GM12878 (cell line): ENCODE data around the gene FADS1. TPM values are rescaled to one million over a fixed set of nuclear protein-coding genes. Genes with fewer than 3 reads are reported as not detected.

Experiments used
- ATAC-seq: fragments of 200-7000 bp; cut with Tn5 transposase; 3 replicates; pipeline ENCODE4 v1.9.1; 2020; ENCODE audit warnings: mild to moderate bottlenecking, moderate library complexity
- BruUV-seq: library from RNA; stranded (reverse); fragments of 400-500 nt; replicated peaks from 2 replicates; lab custom pipeline; 2021; lab: Mats Ljungman, UMichigan
- CTCF ChIA-PET: fragments of 300-600 bp; sonication (Branson Sonifier 250); formaldehyde crosslinking; extraction: SDS; loops from one replicate; lab custom pipeline; 2021; ENCODE audit warnings: inconsistent platforms; lab: Yijun Ruan, JAX
- POLR2A ChIA-PET: fragments of 350-600 bp; formaldehyde crosslinking; extraction: SDS; loops from one replicate; lab custom pipeline; 2021; ENCODE audit warnings: inconsistent platforms; lab: Charles Lee
- RAD21 ChIA-PET: fragments of 300-600 bp; sonication (Branson Sonifier 250); formaldehyde crosslinking; loops from one replicate; lab custom pipeline; 2023; ENCODE audit warnings: antibody characterized with exemption; ENCODE audit not compliant: unreplicated experiment; lab: Charles Lee
- SMC1A ChIA-PET: fragments of 300-600 bp; sonication (Branson Sonifier 250); formaldehyde crosslinking; loops from one replicate; lab custom pipeline; 2023; ENCODE audit not compliant: unreplicated experiment, uncharacterized antibody; lab: Charles Lee
- DNase-seq: peaks from one replicate; pipeline ENCODE4 v3.0.0-alpha.2; 2011; ENCODE audit warnings: low read depth, low spot score
- FAIRE-seq: peaks from 3 replicates; lab custom pipeline; 2011; peaks lifted over from hg19 to GRCh38; lab: Jason Lieb, UNC
- H2AFZ ChIP-seq: 2 replicates; pipeline ENCODE4 v1.6.0; 2011; ENCODE audit warnings: low read depth, low read length, control low read depth; ENCODE audit not compliant: control insufficient read depth
- H3K27ac ChIP-seq: 2 replicates; pipeline ENCODE4 v1.5.1; 2011; ENCODE audit warnings: control low read depth; ENCODE audit not compliant: control insufficient read depth, insufficient read depth
- H3K27me3 ChIP-seq, 2 experiments: replicated peaks in 1 of 2; 2 replicates each; pipeline versions ENCODE4 v1.6.0 to v1.6.1; 2011; ENCODE audit warnings: low read length in 1 of 2; ENCODE audit not compliant: control insufficient read depth in 2 of 2, insufficient read depth in 2 of 2
- H3K36me3 ChIP-seq, 2 experiments: 2 replicates each; pipeline ENCODE4 v1.5.1; 2011; ENCODE audit warnings: low read length in 1 of 2; ENCODE audit not compliant: control insufficient read depth in 2 of 2, insufficient read depth in 2 of 2
- H3K4me1 ChIP-seq: 2 replicates; pipeline ENCODE4 v1.6.1; 2011; ENCODE audit warnings: mild to moderate bottlenecking, low read length, moderate library complexity, mixed read lengths; ENCODE audit not compliant: control insufficient read depth, insufficient read depth
- H3K4me2 ChIP-seq: 2 replicates; pipeline ENCODE4 v1.6.0; 2011; ENCODE audit warnings: control low read depth; ENCODE audit not compliant: control insufficient read depth, insufficient read depth
- H3K4me3 ChIP-seq: fragments of 200-600 bp; sonication (generic); 2 replicates; pipeline ENCODE4 v1.5.1; 2016
- H3K79me2 ChIP-seq: 2 replicates; pipeline ENCODE4 v1.6.0; 2011; ENCODE audit warnings: low read length; ENCODE audit not compliant: control insufficient read depth, insufficient read depth
- H3K9ac ChIP-seq: 2 replicates; pipeline ENCODE4 v1.8.0; 2011; ENCODE audit warnings: low read length, control low read depth, mixed read lengths; ENCODE audit not compliant: control insufficient read depth, insufficient read depth
- H3K9me3 ChIP-seq: replicated peaks from 3 replicates; pipeline ENCODE4 v1.5.1; 2011; ENCODE audit warnings: mild to moderate bottlenecking, low read length; ENCODE audit not compliant: control insufficient read depth, insufficient read depth
- H4K20me1 ChIP-seq: 2 replicates; pipeline ENCODE4 v1.6.0; 2011; ENCODE audit not compliant: control insufficient read depth, insufficient read depth
- BCLAF1 ChIP-seq: fragments of 450-650 bp; IDR thresholded peaks from 2 replicates; pipeline ENCODE4 v1.6.1; 2017; ENCODE audit warnings: antibody characterized with exemption, mild to moderate bottlenecking, moderate library complexity
- FOS ChIP-seq: IDR thresholded peaks from 3 replicates; pipeline ENCODE4 v1.6.1; 2011; ENCODE audit warnings: borderline replicate concordance; ENCODE audit not compliant: insufficient read length; ENCODE audit errors: extremely low read depth
- FOXK2 ChIP-seq: fragments of 450-650 bp; IDR thresholded peaks from 2 replicates; pipeline ENCODE4 v1.6.1; 2017; ENCODE audit warnings: mild to moderate bottlenecking, moderate library complexity
- FOXM1 ChIP-seq: IDR thresholded peaks from 2 replicates; pipeline ENCODE4 v1.6.1; 2012; ENCODE audit warnings: low read depth, mild to moderate bottlenecking, inconsistent platforms, low read length, moderate library complexity
- KDM1A ChIP-seq: fragments of 200-600 bp; sonication (generic); IDR thresholded peaks from 2 replicates; pipeline ENCODE4 v1.6.1; 2016; ENCODE audit warnings: borderline replicate concordance
- NKRF ChIP-seq: fragments of 450-650 bp; conservative IDR thresholded peaks from 2 replicates; pipeline ENCODE4 v1.6.1; 2017; ENCODE audit warnings: mild to moderate bottlenecking, moderate library complexity
- PAX5 ChIP-seq: IDR thresholded peaks from 2 replicates; pipeline ENCODE4 v1.6.1; 2011; ENCODE audit warnings: low read depth, low read length, borderline replicate concordance
- PML ChIP-seq: IDR thresholded peaks from 2 replicates; pipeline ENCODE4 v1.6.1; 2012; ENCODE audit warnings: low read length, inconsistent platforms
- POLR2A ChIP-seq: IDR thresholded peaks from 2 replicates; pipeline ENCODE4 v1.6.1; 2011; ENCODE audit warnings: low read depth, mild to moderate bottlenecking, low read length
- RAD51 ChIP-seq: fragments of 450-650 bp; IDR thresholded peaks from 2 replicates; pipeline ENCODE4 v1.6.1; 2016; ENCODE audit warnings: moderate library complexity, mild to moderate bottlenecking, inconsistent platforms
- SP1 ChIP-seq: IDR thresholded peaks from one replicate; pipeline ENCODE4 v1.6.1; 2011; ENCODE audit warnings: low read depth, low read length
- ZBED1 ChIP-seq: IDR thresholded peaks from 2 replicates; pipeline ENCODE4 v1.6.1; 2016; ENCODE audit warnings: borderline replicate concordance
- ZNF207 ChIP-seq: fragments of 450-650 bp; IDR thresholded peaks from 2 replicates; pipeline ENCODE4 v1.6.1; 2014; ENCODE audit warnings: antibody characterized with exemption, mild to moderate bottlenecking, borderline replicate concordance
- ZNF217 ChIP-seq: fragments of 450-650 bp; IDR thresholded peaks from 2 replicates; pipeline ENCODE4 v1.6.1; 2017; ENCODE audit warnings: antibody characterized with exemption, mild to moderate bottlenecking
- WGBS: methylation state at CpG from one replicate; pipeline ENCODE4 v1.1.6; 2016; ENCODE audit warnings: low lambda C conversion rate; ENCODE audit not compliant: insufficient replicate concordance, insufficient coverage; ENCODE audit errors: missing lambda C conversion rate; 5-methylcytosine and 5-hydroxymethylcytosine counted together
- in situ Hi-C: fragments of 300-500 bp; cut with MboI; formaldehyde crosslinking; loops from 9 replicates; pipeline ENCODE4 v1.14.3; 2018; ENCODE audit warnings: mixed read lengths
- intact Hi-C: fragments of 100-400 bp; cut with micrococcal nuclease; formaldehyde crosslinking; loops from one replicate; pipeline ENCODE4 v1.14.2; 2022; ENCODE audit not compliant: unreplicated experiment
- polyA plus RNA-seq, 11 experiments: library from polyadenylated mRNA; depleted of rRNA in 4 of 11; unstranded in 6 of 11; stranded (reverse) in 5 of 11; fragments of >200 nt; fragmentation: Nextera tagmentation in 4 of 11; fragmentation: Illumina TruSeq in 1 of 11; extraction: Ambion mirVana in 4 of 11; extraction: Trizol in 1 of 11; gene quantifications; 1 replicate in 1 of 11; 2 replicates in 10 of 11; pipeline versions ENCODE4 v1.2.1 to v1.2.3, GENCODE V29; 2011 to 2016; ENCODE audit warnings: inconsistent platforms in 2 of 11, missing spikeins in 2 of 11, low read depth in 1 of 11
- total RNA-seq, 4 experiments: library from RNA; depleted of rRNA in 3 of 4; stranded (reverse); fragments of >200 nt in 3 of 4; fragmentation: Illumina TruSeq in 1 of 4; extraction: Trizol in 1 of 4; gene quantifications; 2 replicates each; pipeline versions ENCODE4 v1.2.1 to v1.2.3, GENCODE V29; 2013 to 2021

The FADS1 gene
- total and polyA plus RNA-seq, 10 of the 15 experiments (the other 5 are each of a cell fraction or from before 2014, with no cell fraction given) = 8.8 to 73.9 (median 39.0) TPM

- TF ChIP-seq ZBED1 (no peak), RAD51 (no peak), FOXM1 (no peak), PML (no peak), KDM1A (no peak), SP1 (no peak), FOS (no peak), BCLAF1 (no peak), FOXK2 (no peak), POLR2A (no peak)
These were observed 36.9 kb upstream of the FADS1 start (continued) for GRCh38 chr11:61853698-61854169.

- BruUV-seq = no TSS peak
- RAD21 ChIA-PET = no interaction called here
- no peaks in the 10 kb centered on the region for H3K79me2 ChIP-seq
- DNase-seq (no peak), ATAC-seq (no peak), FAIRE-seq (no peak)
- 83% methylated on average over 6 of the region's 6 CpGs for WGBS
- no peaks in the 10 kb centered on the region for H3K27me3 ChIP-seq
- H3K9ac ChIP-seq = no peak overlapping the region
- no peak overlapping the region for H2AFZ ChIP-seq
- in situ Hi-C loops (no loop called here), intact Hi-C loops (no loop called here)
- CTCF ChIA-PET = interaction anchor here (0.9 kb wide), 1 partner anchor 54 kb away, joined by 3 read pairs; no protein-coding TSS in a partner anchor
- H3K4me3 ChIP-seq = no peak overlapping the region
- TF ChIP-seq NKRF = no peak
- no peak for TF ChIP-seq ZNF217
- no peak for TF ChIP-seq ZNF207
- no peak for TF ChIP-seq PAX5
- TF ChIP-seq FOS = no peak
- no peaks in the 10 kb centered on the region for H3K9me3 ChIP-seq
- POLR2A ChIA-PET = no interaction called here
- H4K20me1 ChIP-seq = no peaks in the 10 kb centered on the region
- no peak overlapping the region for H3K27ac ChIP-seq
- peaks cover 29 to 57% of the 10 kb centered on the region in 2 experiments for H3K36me3 ChIP-seq
- SMC1A ChIA-PET = no interaction called here
- H3K4me2 ChIP-seq = no peak overlapping the region
- peaks cover 5% of the 10 kb centered on the region; the same call in 1 of the 2 replicates for H3K4me1 ChIP-seq
These were observed 35.1 kb upstream of the FADS1 start for GRCh38 chr11:61851900-61852295.
